Naive thymus-derived CD4-positive, alpha-beta T cell (primary cell): ENCODE measurements around the gene TMEM63C. TPM values are rescaled to one million over a fixed set of nuclear protein-coding genes. Genes with fewer than 3 reads are reported as not detected.

ENCODE experiments used
- ATAC-seq: fragments of 150-1000 bp; cut with Tn5 transposase; 2 replicates; pipeline ENCODE4 v1.10.0; 2021; ENCODE audit warnings: mild to moderate bottlenecking, moderate library complexity
- CTCF ChIA-PET: fragments of 350-600 bp; sonication (Branson Sonifier 250); formaldehyde crosslinking; loops from one replicate; lab custom pipeline; 2021; ENCODE audit warnings: antibody characterized with exemption; lab: Charles Lee
- POLR2A ChIA-PET: fragments of 350-600 bp; sonication (Branson Sonifier 250); formaldehyde crosslinking; loops from one replicate; lab custom pipeline; 2021; ENCODE audit warnings: antibody characterized with exemption, inconsistent platforms; lab: Charles Lee
- DNase-seq, 9 donors: peaks; one replicate each; pipeline versions ENCODE4 v3.0.0 to v3.0.0-alpha.2; 2020 to 2022; ENCODE audit warnings: mixed read lengths in 1 of 9
- H3K27ac ChIP-seq: one replicate; pipeline ENCODE4 v1.7.0; 2013; ENCODE audit warnings: mild to moderate bottlenecking, low read depth, low read length, moderate library complexity
- H3K27me3 ChIP-seq, 2 donors: one replicate each; pipeline ENCODE4 v1.7.0; 2013; ENCODE audit warnings: low read length in 2 of 2, mild to moderate bottlenecking in 2 of 2, moderate library complexity in 2 of 2; ENCODE audit not compliant: control insufficient read depth in 2 of 2, insufficient read depth in 2 of 2
- H3K36me3 ChIP-seq, 3 experiments: 1 replicate in 2 of 3; 2 replicates in 1 of 3; pipeline ENCODE4 v1.7.0; 2013; ENCODE audit warnings: low read length in 3 of 3, mild to moderate bottlenecking in 3 of 3, moderate library complexity in 1 of 3; ENCODE audit not compliant: insufficient read depth in 3 of 3, control insufficient read depth in 2 of 3
- H3K4me1 ChIP-seq, 2 donors: one replicate each; pipeline ENCODE4 v1.7.0; 2013; ENCODE audit warnings: low read length in 2 of 2, mild to moderate bottlenecking in 2 of 2, moderate library complexity in 1 of 2; ENCODE audit not compliant: control insufficient read depth in 2 of 2, insufficient read depth in 2 of 2
- H3K4me3 ChIP-seq: 2 replicates; pipeline ENCODE4 v1.7.0; 2013; ENCODE audit warnings: mild to moderate bottlenecking, low read length
- H3K9me3 ChIP-seq, 3 experiments: 1 replicate in 2 of 3; 2 replicates in 1 of 3; pipeline ENCODE4 v1.7.0; 2013; ENCODE audit warnings: low read length in 3 of 3; ENCODE audit not compliant: control insufficient read depth in 2 of 3
- H3K27ac Mint-ChIP-seq, 9 donors: one replicate each; pipeline ENCODE4 v1.8.0; 2020 to 2022; ENCODE audit warnings: mixed read lengths in 9 of 9, mild to moderate bottlenecking in 8 of 9, moderate library complexity in 5 of 9, inconsistent platforms in 2 of 9
- H3K27me3 Mint-ChIP-seq, 5 donors: one replicate each; pipeline ENCODE4 v1.8.0; 2021 to 2022; ENCODE audit warnings: mixed read lengths in 5 of 5, mild to moderate bottlenecking in 1 of 5
- H3K36me3 Mint-ChIP-seq, 5 donors: one replicate each; pipeline ENCODE4 v1.8.0; 2020 to 2022; ENCODE audit warnings: mixed read lengths in 5 of 5, mild to moderate bottlenecking in 3 of 5, inconsistent platforms in 1 of 5
- H3K4me1 Mint-ChIP-seq, 7 donors: one replicate each; pipeline ENCODE4 v1.8.0; 2020 to 2022; ENCODE audit warnings: mixed read lengths in 7 of 7, mild to moderate bottlenecking in 3 of 7, inconsistent platforms in 1 of 7
- H3K4me3 Mint-ChIP-seq, 10 donors: one replicate each; pipeline ENCODE4 v1.8.0; 2020 to 2022; ENCODE audit warnings: mild to moderate bottlenecking in 10 of 10, mixed read lengths in 10 of 10, moderate library complexity in 6 of 10, inconsistent platforms in 2 of 10
- H3K9me3 Mint-ChIP-seq, 11 donors: one replicate each; pipeline ENCODE4 v1.8.0; 2020 to 2022; ENCODE audit warnings: mixed read lengths in 11 of 11, mild to moderate bottlenecking in 4 of 11, inconsistent platforms in 1 of 11, moderate library complexity in 1 of 11
- intact Hi-C, 2 donors: fragments of 100-400 bp; cut with micrococcal nuclease; formaldehyde crosslinking; loops; one replicate each; pipeline ENCODE4 v1.15.1; 2023
- polyA plus RNA-seq, 2 donors: library from polyadenylated mRNA; unstranded; fragments of 300-500 nt; fragmentation: Illumina TruSeq; gene quantifications; one replicate each; pipeline ENCODE4 v1.2.3, GENCODE V29; 2021
- total RNA-seq, 6 experiments: library from RNA in 5 of 6; stranded (reverse) in 5 of 6; gene quantifications; 1 replicate in 5 of 6; 2 replicates in 1 of 6; pipeline ENCODE4 v1.2.3 and lab custom pipeline; 2021 to 2026

TMEM63C gene
- total and polyA plus RNA-seq, 7 experiments from 2014 or later, result 0.46 to 4.9 (median 0.80) TPM; not detected in 2

DNA sequence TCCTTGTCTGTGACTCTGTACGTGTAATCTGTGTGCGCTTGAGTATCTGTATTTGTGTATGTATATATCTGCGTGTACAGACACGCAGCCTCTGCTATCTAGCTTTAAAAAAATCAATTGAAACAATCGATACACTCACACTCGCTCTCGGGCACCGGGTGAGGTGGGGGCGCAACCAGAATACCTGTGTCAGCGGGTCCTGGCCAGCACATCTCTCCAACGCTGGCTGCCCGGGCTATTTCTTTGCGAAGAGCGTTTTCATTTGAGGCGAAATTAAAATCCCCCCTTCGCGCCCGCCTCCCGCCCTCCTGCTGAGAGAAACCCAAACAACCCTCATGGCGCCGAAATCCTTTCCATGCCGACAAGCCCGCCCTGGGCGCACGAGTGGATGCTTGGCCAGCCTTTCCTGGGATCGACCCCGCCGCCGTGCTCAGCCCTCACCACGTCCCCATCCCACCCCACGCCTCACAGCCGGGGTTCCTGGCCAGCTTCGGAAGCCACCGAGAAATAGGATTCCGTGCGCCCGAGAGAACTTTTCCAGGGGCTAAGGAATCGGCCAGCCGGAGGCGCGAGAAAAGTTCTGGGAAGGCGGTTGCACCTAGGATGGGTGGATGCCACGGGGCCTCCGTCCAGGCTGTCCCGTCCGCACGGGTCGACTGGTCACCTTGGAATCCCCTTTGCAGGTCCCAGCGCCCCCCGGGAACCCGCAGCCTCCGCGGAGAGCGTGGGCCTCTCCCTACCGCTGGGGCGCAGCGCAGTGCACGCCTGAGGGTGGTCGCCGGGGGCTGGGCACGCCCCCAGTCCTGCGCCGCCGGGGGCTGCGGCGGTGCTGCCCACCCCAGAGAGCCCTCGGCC is 41.0 kb upstream of the TMEM63C start:
- H3K4me3 Mint-ChIP-seq, result peak overlapping the region; percentile 28 to 80 (median 62)

DNA sequence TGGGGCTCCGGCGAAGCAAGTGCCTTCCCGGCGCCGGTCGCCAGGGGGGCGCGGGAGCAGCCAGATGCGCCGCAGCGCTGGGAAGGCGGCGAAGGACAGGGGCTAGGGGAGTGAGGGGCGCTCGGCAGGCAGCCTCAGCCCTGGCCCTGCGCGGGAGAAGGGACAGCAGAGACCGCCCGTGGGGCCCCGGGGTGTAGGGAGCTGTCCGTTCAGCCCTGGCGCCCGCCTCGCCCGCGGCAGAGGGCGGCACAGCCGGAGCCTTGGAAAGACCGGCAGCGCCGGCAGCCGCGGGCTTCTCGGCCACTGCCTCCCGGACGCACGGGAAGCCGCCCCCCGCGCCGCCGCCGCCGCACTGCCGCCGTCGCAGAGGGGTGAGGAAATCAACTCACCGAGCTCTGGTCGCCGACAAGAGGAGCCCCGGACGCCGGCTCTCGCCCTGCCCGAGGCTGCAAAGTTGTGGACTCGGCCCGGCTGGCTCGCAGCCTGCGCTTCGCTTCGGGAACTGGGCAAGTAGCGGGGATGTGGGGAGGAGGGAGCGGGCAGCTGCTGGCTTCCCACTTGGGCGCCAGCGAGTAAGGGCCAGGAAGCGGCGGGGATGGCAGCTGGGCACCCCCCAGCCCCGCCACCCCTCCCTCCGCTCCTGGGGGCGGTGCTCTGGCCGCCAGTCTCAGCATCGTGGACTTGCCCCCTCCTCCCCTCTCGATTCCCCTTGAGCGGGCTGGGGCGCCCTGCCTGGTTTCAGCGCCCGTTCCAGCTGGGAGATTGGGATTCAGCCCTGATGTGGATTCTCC is 40.2 kb upstream of the TMEM63C start, which contains the start of gene ZDHHC22:
ZDHHC22 (minus strand) TSS at position 578 of the 791 bp plus-strand sequence. CDS start 2,053 bp downstream, outside the sequence.
- ATAC-seq, result peak; percentile 32
- Histone ChIP-seq H3K4me1 (peaks cover 0 to 4% of the 10 kb centered on the region in 2 donors), H3K36me3 (no peaks in the 10 kb centered on the region), H3K27me3 (peaks cover 0 to 4% of the 10 kb centered on the region in 2 donors), H3K9me3 (no peaks in the 10 kb centered on the region), H3K4me3 (no peak within 1 kb of the TSS), H3K27ac (no peak within 1 kb of the TSS)
- CTCF ChIA-PET, result no interaction called here
- no peaks in the 10 kb centered on the region for H3K36me3 Mint-ChIP-seq
- intact Hi-C loops, result no loop called here
- peaks cover 12 to 26% (median 22%) of the 10 kb centered on the region in 7 donors for H3K4me1 Mint-ChIP-seq
- POLR2A ChIA-PET, result no interaction called here
- DNase-seq, result no peak
- H3K27ac Mint-ChIP-seq, result no peak within 1 kb of the TSS
- H3K4me3 Mint-ChIP-seq, result peak within 1 kb of the TSS; percentile 39 to 81 (median 62)
- peaks cover 76 to 82% (median 79%) of the 10 kb centered on the region in 5 donors for H3K27me3 Mint-ChIP-seq
- no peaks in the 10 kb centered on the region for H3K9me3 Mint-ChIP-seq

More for the DNA sequence above, 41.0 kb upstream of the TMEM63C start:
- no peaks in the 10 kb centered on the region for H3K36me3 Mint-ChIP-seq
- intact Hi-C loops, result no loop called here
- H3K4me3 ChIP-seq, result no peak overlapping the region
- peaks cover 68 to 79% (median 75%) of the 10 kb centered on the region in 5 donors for H3K27me3 Mint-ChIP-seq
- no peak overlapping the region for H3K27ac ChIP-seq
- H3K9me3 Mint-ChIP-seq, result no peaks in the 10 kb centered on the region
- ATAC-seq, result no peak
- peaks cover 0 to 4% of the 10 kb centered on the region in 2 donors for H3K4me1 ChIP-seq
- ChIA-PET POLR2A (no interaction called here), CTCF (no interaction called here)
- H3K27ac Mint-ChIP-seq, result no peak overlapping the region
- DNase-seq, result no peak
- H3K9me3 ChIP-seq, result no peaks in the 10 kb centered on the region
- peaks cover 12 to 26% (median 22%) of the 10 kb centered on the region in 7 donors for H3K4me1 Mint-ChIP-seq
- no peaks in the 10 kb centered on the region for H3K36me3 ChIP-seq
- no peaks in the 10 kb centered on the region for H3K27me3 ChIP-seq

DNA sequence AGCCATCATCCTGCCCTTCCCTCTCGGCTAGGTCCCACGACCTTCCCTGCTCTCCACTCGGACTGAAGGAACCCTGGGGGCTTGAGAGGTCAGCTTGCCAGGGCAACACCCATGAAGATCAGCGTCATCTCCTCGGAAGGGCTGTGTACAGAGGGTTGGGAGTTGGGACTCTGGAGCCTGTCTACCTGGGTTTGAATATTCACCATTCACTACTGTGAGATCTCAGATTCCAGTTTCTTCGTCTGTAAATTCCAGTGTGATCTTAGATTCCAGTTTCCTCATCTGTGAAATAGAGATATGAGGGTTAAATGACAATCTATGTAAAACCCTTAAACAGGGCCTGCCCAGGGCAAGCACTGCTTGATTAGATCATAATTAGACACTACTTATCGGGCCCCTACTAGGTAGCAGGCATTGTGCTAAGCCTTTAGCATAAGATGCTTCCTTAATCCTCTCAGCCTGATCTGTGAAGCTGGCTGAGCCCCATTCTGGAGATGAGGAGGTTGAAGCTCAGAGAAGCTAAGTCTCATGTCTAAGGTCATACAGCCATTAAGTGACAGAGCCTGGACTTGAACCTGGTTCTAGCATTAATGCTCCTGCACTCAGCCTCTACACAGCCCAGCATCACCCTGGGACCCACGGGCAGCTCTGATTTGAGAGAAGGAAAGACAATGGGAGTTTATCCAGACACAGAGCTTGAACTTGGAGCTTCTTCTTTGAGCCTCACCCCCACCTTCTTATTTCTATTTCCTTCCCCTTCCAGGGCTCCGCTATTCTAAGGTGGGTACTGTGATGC is 39.4 kb upstream of the TMEM63C start:
- DNase-seq (no peak), ATAC-seq (no peak)
- H3K27ac ChIP-seq, result no peak overlapping the region
- intact Hi-C loops, result no loop called here
- peaks cover 0 to 4% of the 10 kb centered on the region in 2 donors for H3K27me3 ChIP-seq
- H3K4me1 ChIP-seq, result peaks cover 0 to 4% of the 10 kb centered on the region in 2 donors
- no peaks in the 10 kb centered on the region for H3K9me3 ChIP-seq
- ChIA-PET CTCF (no interaction called here), POLR2A (no interaction called here)
- H3K27ac Mint-ChIP-seq, result no peak overlapping the region
- H3K36me3 ChIP-seq, result no peaks in the 10 kb centered on the region
- no peak overlapping the region for H3K4me3 ChIP-seq
- no peaks in the 10 kb centered on the region for H3K36me3 Mint-ChIP-seq
- H3K27me3 Mint-ChIP-seq, result peaks cover 76 to 83% (median 78%) of the 10 kb centered on the region in 5 donors
- H3K9me3 Mint-ChIP-seq, result peaks cover 0 to 1% (median 0%) of the 10 kb centered on the region in 11 donors
- H3K4me3 Mint-ChIP-seq, result peak overlapping the region in 9 of 10 donors; percentile 16 to 81 (median 44)
- H3K4me1 Mint-ChIP-seq, result peaks cover 12 to 26% (median 22%) of the 10 kb centered on the region in 7 donors

DNA sequence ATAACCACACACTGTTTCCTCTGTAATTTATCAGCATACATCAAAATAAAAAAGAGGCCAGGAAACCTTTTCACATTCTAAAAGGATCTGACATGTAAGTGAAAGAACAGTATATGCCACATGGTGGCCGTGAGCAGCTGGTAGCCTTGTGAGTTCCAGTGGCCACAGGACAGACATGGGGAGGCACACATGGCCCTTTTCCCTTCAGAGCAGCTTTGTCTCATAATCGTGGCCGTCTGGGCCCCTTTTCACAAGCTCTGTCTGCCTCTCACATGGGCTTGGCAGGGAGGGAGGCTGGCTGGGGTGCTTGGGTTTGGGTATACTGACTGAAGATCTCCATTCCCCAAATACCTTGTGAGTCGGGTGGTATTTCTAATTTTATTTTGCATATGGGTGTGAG is 38.5 kb upstream of the TMEM63C start:
- H3K4me3 ChIP-seq, result no peak overlapping the region
- H3K27me3 ChIP-seq, result peaks cover 0 to 4% of the 10 kb centered on the region in 2 donors
- CTCF ChIA-PET, result interaction anchor here (1.3 to 1.5 kb wide), 2 partner anchors 9 to 72 kb away, joined by 4 to 5 read pairs; no protein-coding TSS in a partner anchor
- H3K9me3 ChIP-seq, result no peaks in the 10 kb centered on the region
- H3K36me3 Mint-ChIP-seq, result no peaks in the 10 kb centered on the region
- peaks cover 71 to 79% (median 73%) of the 10 kb centered on the region in 5 donors for H3K27me3 Mint-ChIP-seq
- H3K9me3 Mint-ChIP-seq, result peaks cover 0 to 1% (median 0%) of the 10 kb centered on the region in 11 donors
- ATAC-seq (no peak), DNase-seq (no peak)
- no peak overlapping the region for H3K27ac Mint-ChIP-seq
- H3K27ac ChIP-seq, result no peak overlapping the region
- intact Hi-C loops, result no loop called here
- POLR2A ChIA-PET, result no interaction called here
- H3K4me1 Mint-ChIP-seq, result peaks cover 12 to 26% (median 22%) of the 10 kb centered on the region in 7 donors
- H3K4me3 Mint-ChIP-seq, result no peak overlapping the region
- no peaks in the 10 kb centered on the region for H3K36me3 ChIP-seq
- H3K4me1 ChIP-seq, result peaks cover 0 to 4% of the 10 kb centered on the region in 2 donors

DNA sequence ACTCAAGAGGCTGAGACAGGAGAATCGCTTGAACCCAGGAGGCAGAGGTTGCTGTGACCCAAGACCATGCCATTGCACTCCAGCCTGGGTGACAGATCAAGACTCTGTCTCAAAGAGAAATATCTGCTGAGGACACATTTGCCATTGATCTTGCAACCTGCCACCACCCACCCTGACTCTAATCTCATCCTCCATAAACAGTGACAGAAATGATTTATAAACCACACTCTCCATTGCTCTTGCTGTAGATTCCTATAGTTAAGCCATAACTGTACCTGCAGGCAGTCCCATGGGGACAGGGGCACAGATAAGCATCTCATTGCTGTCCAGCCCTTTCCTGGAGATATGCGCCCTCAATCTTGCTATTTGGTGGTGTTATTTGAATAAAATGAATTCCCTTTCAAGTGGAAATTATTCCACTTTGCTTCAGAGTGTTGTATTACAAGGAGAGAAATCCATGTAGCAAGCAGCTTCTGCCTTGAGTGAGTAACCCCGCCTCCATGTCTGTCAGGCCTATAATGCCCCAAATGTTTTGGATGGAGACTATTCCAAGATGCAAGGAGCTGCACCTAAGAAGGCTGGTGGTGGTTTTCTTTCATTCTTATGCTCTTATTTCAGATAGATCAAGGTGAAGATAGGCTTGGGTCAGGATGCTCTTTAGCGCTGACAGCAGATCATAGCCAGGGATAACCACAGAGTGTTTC is 37.0 kb upstream of the TMEM63C start:
- H3K36me3 Mint-ChIP-seq, result no peaks in the 10 kb centered on the region
- no peaks in the 10 kb centered on the region for H3K36me3 ChIP-seq
- H3K9me3 ChIP-seq, result no peaks in the 10 kb centered on the region
- no peak overlapping the region for H3K4me3 ChIP-seq
- peaks cover 4 to 20% (median 12%) of the 10 kb centered on the region in 7 donors for H3K4me1 Mint-ChIP-seq
- H3K27me3 ChIP-seq, result peaks cover 0 to 4% of the 10 kb centered on the region in 2 donors
- H3K27me3 Mint-ChIP-seq, result peaks cover 61 to 74% (median 68%) of the 10 kb centered on the region in 5 donors
- ChIA-PET POLR2A (no interaction called here), CTCF (interaction anchor here (1.0 kb wide), 1 partner anchor 9 kb away, joined by 4 read pairs; no protein-coding TSS in a partner anchor)
- peaks cover 0 to 4% of the 10 kb centered on the region in 2 donors for H3K4me1 ChIP-seq
- DNase-seq (no peak), ATAC-seq (no peak)
- H3K4me3 Mint-ChIP-seq, result no peak overlapping the region
- H3K27ac Mint-ChIP-seq, result no peak overlapping the region
- intact Hi-C loops, result no loop called here
- peaks cover 0 to 1% (median 0%) of the 10 kb centered on the region in 11 donors for H3K9me3 Mint-ChIP-seq
- H3K27ac ChIP-seq, result no peak overlapping the region
